D721Med (cell line): Measurements from ENCODE around the gene BACE1.
A peak's percentile ranks its signal among the peaks of the same experiment; 100 is the strongest.

Experiments
- DNase-seq: peaks from one replicate; pipeline ENCODE4 v3.0.0; 2011; ENCODE audit warnings: low spot score; ENCODE audit not compliant: insufficient read length
- FAIRE-seq: peaks from 2 replicates; lab custom pipeline; 2011; peaks lifted over from hg19 to GRCh38; lab: Jason Lieb, UNC
- TF ChIP-seq, protein P1 (sequence below): IDR thresholded peaks from 2 replicates; pipeline ENCODE4 v1.5.1; 2012; ENCODE audit warnings: mild to moderate bottlenecking, control low read depth; ENCODE audit not compliant: insufficient read depth; ENCODE audit errors: missing control alignments

Gene BACE1

DNA sequence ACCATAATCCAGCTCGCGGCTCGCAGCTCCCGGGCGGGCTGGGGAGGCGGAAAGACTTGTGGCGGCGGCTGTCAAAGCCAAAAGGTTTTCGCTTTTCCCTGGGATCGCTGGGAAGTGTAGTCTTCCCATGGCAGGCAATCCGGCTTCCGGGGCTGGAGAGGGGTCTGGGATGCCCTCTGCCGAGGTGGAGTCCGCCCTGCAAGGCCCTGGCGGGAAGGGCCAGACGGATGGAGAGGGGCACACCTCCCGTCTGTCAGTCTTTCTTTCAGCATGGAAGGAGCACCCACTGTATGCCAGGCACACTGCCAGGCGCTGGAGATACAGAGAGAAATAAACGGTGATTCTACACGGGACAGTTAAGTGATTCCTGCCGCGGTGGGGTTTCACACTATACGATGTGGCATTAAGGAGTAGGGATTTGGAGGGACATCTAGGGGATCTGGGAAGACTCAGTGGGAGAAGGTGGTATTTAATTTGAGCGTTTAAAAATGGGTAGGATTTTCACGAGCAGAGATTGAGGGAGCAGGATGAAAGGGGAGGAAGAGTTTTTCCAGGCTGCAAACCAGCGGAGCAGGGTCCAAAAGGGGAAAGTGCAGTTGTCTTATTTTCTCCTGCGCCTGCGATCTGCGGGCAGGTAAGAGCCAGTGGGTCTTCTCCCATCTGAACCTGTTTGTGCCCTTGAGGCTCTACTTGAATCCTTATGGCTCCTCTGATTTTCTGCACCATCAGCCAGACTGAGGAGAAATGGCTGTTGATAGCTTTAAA is at the start of gene BACE1:
Gene BACE1 (minus strand): TSS at position 60 of the 765 bp plus-strand sequence. CDS start 461 bp downstream, outside the sequence.
- peak; percentile 80 for DNase-seq
- FAIRE-seq, result no peak
- TF ChIP-seq, protein P1, sequence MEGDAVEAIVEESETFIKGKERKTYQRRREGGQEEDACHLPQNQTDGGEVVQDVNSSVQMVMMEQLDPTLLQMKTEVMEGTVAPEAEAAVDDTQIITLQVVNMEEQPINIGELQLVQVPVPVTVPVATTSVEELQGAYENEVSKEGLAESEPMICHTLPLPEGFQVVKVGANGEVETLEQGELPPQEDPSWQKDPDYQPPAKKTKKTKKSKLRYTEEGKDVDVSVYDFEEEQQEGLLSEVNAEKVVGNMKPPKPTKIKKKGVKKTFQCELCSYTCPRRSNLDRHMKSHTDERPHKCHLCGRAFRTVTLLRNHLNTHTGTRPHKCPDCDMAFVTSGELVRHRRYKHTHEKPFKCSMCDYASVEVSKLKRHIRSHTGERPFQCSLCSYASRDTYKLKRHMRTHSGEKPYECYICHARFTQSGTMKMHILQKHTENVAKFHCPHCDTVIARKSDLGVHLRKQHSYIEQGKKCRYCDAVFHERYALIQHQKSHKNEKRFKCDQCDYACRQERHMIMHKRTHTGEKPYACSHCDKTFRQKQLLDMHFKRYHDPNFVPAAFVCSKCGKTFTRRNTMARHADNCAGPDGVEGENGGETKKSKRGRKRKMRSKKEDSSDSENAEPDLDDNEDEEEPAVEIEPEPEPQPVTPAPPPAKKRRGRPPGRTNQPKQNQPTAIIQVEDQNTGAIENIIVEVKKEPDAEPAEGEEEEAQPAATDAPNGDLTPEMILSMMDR, result peak; percentile 61

DNA sequence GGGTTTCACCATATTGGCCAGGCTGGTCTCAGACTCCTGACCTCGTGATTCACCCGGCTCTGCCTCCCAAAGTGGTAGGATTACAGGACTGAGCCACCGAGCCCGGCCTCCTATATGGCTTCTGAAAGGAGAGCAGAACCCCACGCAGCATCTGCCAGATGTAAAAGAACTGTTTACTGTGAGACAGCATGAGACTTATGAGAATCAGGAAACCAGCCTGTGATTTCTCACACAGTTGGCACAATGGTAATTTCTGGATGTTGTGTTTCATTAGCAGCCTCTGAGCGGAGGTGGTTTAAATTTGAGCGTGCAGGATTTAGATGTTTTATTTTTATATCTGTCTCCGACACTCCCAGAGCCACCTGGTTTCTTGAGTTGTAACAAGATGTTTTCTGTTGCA is 45.4 kb upstream of the BACE1 start:
- DNase-seq, result no peak
- TF ChIP-seq, protein P1, result no peak
- no peak for FAIRE-seq

- FAIRE-seq, result no peak
- DNase-seq, result no peak
- TF ChIP-seq, protein P1, result no peak
Measured at GRCh38 chr11:117356126-117356890, 40.3 kb upstream of the BACE1 start.

DNA sequence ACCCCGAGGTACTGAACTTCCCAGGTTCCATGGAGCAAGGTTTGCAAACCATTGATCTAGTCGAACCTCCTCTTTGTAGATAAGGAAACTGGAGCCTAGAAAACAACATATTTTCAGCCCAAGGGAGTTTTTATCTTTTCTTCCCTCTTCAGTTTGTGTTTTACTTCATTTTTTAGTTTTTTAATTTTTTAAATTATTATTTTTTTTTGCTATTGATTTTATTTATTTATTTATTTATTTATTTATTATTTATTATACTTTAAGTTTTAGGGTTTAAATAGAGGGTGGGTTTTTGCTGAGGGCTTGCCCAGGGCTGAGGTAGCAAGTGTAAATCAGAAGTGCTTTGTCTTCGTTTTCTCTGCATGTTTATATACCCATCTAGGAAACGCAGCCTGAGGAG is 38.5 kb upstream of the BACE1 start:
- DNase-seq (no peak), FAIRE-seq (no peak)
- TF ChIP-seq, protein P1, result no peak

- FAIRE-seq, result no peak
- TF ChIP-seq, protein P1, result no peak
- no peak for DNase-seq
Measured at GRCh38 chr11:117345039-117345438, 29.0 kb upstream of the BACE1 start.

- TF ChIP-seq, protein P1, result no peak
- FAIRE-seq, result peak; percentile 77
- no peak for DNase-seq
Measured at GRCh38 chr11:117337076-117337475, 21.0 kb upstream of the BACE1 start.
